Measurements from ENCODE around the gene CAMK2D.
A peak's percentile ranks its signal among the peaks of the same experiment; 100 is the strongest.

The CAMK2D gene

DNA sequence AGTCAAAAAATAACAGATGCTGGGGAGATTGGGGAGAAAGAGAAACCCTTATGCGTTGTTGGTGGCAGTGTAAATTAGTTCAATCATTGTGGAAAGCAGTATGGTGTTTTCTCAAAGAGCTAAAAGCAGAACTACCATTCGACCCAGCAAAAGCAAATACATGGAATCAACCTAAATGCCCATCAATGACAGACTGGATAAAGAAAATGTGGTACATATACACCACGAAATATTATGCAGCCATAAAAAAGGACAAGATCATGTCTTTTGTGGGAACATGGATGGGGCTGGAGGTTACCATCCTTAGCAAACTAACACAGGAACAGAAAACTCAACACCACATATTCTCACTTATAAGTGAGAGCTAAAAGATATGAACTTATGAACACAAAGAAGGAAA lies 188.9 kb downstream of the CAMK2D start:
- Histone ChIP-seq H3K4me1 (ENCODE audit: control insufficient read depth, insufficient read depth, low read length) (peaks cover 9% of the 10 kb centered on the region; the same call in 1 of the 2 replicates), H3K27me3 (ENCODE audit: control insufficient read depth, insufficient read depth, low read length) (no peaks in the 10 kb centered on the region), H3K9ac (ENCODE audit: low read depth, low read length) (no peak overlapping the region), H3K36me3 (ENCODE audit: control insufficient read depth, insufficient read depth, low read length) (no peaks in the 10 kb centered on the region), H3K27ac (ENCODE audit: low read depth, low read length) (no peak overlapping the region), H3K9me3 (ENCODE audit: control insufficient read depth, insufficient read depth, low read length) (no peaks in the 10 kb centered on the region), H3K4me3 (ENCODE audit: low read depth, low read length) (no peak overlapping the region)

DNA sequence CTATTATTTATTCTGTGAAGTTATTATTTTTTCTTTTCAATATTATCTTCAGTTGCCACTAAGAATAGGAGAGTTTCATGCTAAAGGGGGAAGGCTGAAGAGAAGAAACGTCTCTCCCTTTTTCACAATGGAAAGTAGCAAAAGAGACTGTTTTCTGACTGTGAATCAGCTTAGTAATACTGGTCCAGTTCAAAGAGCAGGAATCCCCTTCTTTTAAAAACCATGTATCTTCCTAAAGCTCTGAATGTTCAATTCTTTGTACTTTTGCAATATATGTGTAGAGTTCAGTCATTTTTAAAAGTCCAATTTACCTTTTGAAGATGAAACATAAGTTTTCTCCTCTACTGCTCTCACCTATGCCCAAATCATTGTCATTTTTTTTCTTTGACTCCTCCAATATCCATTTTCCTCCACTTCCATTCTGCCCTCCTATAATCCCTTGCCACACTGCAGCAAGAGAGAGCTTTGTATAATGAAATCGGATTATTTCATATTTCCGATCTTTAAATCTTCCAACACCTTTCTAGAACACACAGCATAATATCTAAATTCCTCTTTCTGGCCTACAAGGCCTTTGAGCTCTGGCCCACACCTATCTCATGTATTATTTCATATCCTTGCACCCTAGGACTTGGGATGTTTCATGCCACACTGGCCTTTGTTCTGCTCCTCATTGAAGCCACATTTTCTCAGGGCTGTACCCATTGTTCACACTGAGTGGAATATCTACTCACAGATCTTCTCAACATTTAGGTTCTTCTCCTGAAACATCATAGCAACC lies 195.3 kb downstream of the CAMK2D start:
- no peaks in the 10 kb centered on the region for H3K27me3 ChIP-seq (ENCODE audit: control insufficient read depth, insufficient read depth, low read length)
- H3K9ac ChIP-seq (ENCODE audit: low read depth, low read length): no peak overlapping the region
- H3K36me3 ChIP-seq (ENCODE audit: control insufficient read depth, insufficient read depth, low read length): no peaks in the 10 kb centered on the region
- H3K4me3 ChIP-seq (ENCODE audit: low read depth, low read length): no peak overlapping the region
- H3K9me3 ChIP-seq (ENCODE audit: control insufficient read depth, insufficient read depth, low read length): no peaks in the 10 kb centered on the region
- no peaks in the 10 kb centered on the region for H3K4me1 ChIP-seq (ENCODE audit: control insufficient read depth, insufficient read depth, low read length)
- no peak overlapping the region for H3K27ac ChIP-seq (ENCODE audit: low read depth, low read length)

DNA sequence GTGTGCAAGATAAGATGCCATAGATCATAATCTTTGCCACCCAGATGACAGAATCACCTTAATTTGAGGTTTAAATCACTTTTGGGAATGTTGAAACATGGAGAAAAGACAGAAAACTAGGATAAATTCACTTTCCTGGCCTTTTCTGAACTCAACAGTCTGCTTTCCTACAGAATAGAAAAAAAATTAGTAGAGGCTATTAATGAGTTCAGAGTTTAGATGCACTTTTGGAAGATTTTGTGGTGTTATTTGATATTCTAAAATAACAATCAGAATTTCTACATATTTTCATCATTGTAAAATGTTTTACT lies 195.9 kb downstream of the CAMK2D start:
- no peaks in the 10 kb centered on the region for H3K9me3 ChIP-seq (ENCODE audit: control insufficient read depth, insufficient read depth, low read length)
- no peaks in the 10 kb centered on the region for H3K27me3 ChIP-seq (ENCODE audit: control insufficient read depth, insufficient read depth, low read length)
- no peaks in the 10 kb centered on the region for H3K36me3 ChIP-seq (ENCODE audit: control insufficient read depth, insufficient read depth, low read length)
- peaks cover under 1% of the 10 kb centered on the region; the same call in 1 of the 2 replicates for H3K4me1 ChIP-seq (ENCODE audit: control insufficient read depth, insufficient read depth, low read length)
- no peak overlapping the region for H3K9ac ChIP-seq (ENCODE audit: low read depth, low read length)
- H3K27ac ChIP-seq (ENCODE audit: low read depth, low read length): no peak overlapping the region
- no peak overlapping the region for H3K4me3 ChIP-seq (ENCODE audit: low read depth, low read length)

DNA sequence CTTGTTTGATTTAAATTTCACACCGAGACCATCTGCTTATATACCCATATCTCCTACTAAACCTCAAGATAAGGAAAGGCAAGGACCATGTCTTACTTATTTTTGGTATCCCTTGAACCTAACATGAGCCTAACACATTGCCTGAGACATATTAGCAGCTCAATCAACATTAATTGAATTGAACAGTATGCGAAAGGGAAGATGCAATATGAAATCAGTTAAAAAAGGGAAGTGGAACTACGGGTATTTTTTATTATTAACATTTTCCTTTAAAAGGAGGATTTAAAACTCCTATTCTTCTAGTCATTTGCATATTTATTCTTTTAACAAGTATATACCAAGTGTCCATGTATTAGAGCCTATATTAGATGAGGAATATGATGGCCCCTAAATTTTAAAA lies 197.0 kb downstream of the CAMK2D start:
- no peaks in the 10 kb centered on the region for H3K27me3 ChIP-seq (ENCODE audit: control insufficient read depth, insufficient read depth, low read length)
- no peaks in the 10 kb centered on the region for H3K36me3 ChIP-seq (ENCODE audit: control insufficient read depth, insufficient read depth, low read length)
- H3K9me3 ChIP-seq (ENCODE audit: control insufficient read depth, insufficient read depth, low read length): no peaks in the 10 kb centered on the region
- H3K27ac ChIP-seq (ENCODE audit: low read depth, low read length): no peak overlapping the region
- no peak overlapping the region for H3K4me3 ChIP-seq (ENCODE audit: low read depth, low read length)
- H3K9ac ChIP-seq (ENCODE audit: low read depth, low read length): no peak overlapping the region
- H3K4me1 ChIP-seq (ENCODE audit: control insufficient read depth, insufficient read depth, low read length): peaks cover 10% of the 10 kb centered on the region; the same call in 1 of the 2 replicates

DNA sequence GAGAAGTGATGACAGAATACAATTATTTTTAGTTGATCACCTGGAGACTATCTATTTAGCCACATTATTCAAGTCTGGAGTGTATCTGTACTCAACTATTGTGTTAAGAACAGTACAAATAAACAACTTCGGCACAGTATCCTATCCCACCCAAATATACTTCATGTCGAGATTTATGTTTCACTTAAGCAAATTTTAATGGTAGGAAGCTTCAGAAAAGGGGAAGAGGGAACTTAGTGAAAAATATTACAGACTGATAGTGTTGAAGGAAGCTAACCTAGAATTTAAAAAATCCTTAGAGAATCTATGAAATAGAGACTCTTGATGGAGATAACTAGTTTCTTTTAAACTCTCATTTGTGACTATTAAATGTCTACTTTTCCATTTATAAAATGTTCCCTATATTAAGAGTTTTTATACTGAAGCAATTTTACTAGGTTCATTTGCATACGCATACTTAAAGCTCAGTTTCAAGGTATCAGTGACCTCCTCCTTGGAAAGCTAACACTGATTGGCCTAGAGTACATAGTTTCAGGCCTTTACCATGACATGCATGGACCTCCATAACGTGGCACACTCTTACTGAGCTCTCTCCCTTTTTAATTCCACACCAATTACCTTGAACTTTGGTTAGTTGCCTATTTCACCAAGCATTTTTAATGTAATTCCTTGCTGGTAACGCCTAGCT lies 197.7 kb downstream of the CAMK2D start:
- Histone ChIP-seq H3K9me3 (ENCODE audit: control insufficient read depth, insufficient read depth, low read length) (no peaks in the 10 kb centered on the region), H3K9ac (ENCODE audit: low read depth, low read length) (no peak overlapping the region), H3K4me3 (ENCODE audit: low read depth, low read length) (no peak overlapping the region), H3K36me3 (ENCODE audit: control insufficient read depth, insufficient read depth, low read length) (no peaks in the 10 kb centered on the region), H3K4me1 (ENCODE audit: control insufficient read depth, insufficient read depth, low read length) (peaks cover 13% of the 10 kb centered on the region; the same call in 1 of the 2 replicates), H3K27ac (ENCODE audit: low read depth, low read length) (no peak overlapping the region), H3K27me3 (ENCODE audit: control insufficient read depth, insufficient read depth, low read length) (no peaks in the 10 kb centered on the region)

DNA sequence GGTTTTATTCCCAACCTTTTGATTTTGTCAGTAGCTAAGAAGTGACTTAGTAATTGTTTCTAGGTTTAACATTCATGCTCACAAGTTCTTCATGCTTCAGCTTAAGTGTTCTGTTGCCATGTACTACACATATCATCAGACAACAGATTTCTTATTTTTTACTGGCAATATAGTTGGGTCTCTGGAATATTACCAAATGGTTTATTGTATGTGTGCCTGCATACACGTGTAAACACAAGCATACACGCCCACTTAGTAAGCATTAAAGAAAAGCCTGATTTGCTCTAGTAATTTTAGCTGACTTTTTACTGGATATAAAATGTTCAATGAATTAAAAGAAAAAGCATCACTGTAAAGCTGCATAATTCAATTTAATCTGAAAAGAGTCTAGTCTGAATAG lies 199.8 kb downstream of the CAMK2D start:
- Histone ChIP-seq H3K9me3 (ENCODE audit: control insufficient read depth, insufficient read depth, low read length) (no peaks in the 10 kb centered on the region), H3K4me3 (ENCODE audit: low read depth, low read length) (no peak overlapping the region), H3K4me1 (ENCODE audit: control insufficient read depth, insufficient read depth, low read length) (peaks cover 13% of the 10 kb centered on the region; the same call in 1 of the 2 replicates), H3K27ac (ENCODE audit: low read depth, low read length) (no peak overlapping the region), H3K9ac (ENCODE audit: low read depth, low read length) (no peak overlapping the region), H3K36me3 (ENCODE audit: control insufficient read depth, insufficient read depth, low read length) (no peaks in the 10 kb centered on the region), H3K27me3 (ENCODE audit: control insufficient read depth, insufficient read depth, low read length) (no peaks in the 10 kb centered on the region)

DNA sequence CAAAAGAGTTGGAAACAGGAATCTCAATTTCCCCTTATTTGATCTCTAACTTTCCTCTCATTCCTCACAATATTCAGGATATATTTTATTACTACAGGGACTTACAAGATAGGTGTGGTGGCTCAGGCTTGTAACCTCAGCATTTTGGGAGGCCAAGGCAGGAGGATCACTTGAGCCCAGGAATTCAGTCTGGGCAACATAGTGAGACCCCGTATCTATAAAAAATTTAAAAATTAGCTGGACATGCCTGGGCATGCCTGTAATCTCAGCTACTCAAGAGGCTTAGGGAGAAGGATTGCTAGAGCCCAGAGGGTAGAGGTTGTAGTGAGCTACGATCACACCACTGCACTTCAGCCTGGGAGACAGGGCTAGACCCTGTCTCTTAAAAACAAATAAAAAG lies 200.4 kb downstream of the CAMK2D start:
- H3K27ac ChIP-seq (ENCODE audit: low read depth, low read length): no peak overlapping the region
- no peaks in the 10 kb centered on the region for H3K27me3 ChIP-seq (ENCODE audit: control insufficient read depth, insufficient read depth, low read length)
- no peak overlapping the region for H3K4me3 ChIP-seq (ENCODE audit: low read depth, low read length)
- H3K36me3 ChIP-seq (ENCODE audit: control insufficient read depth, insufficient read depth, low read length): no peaks in the 10 kb centered on the region
- peaks cover 13% of the 10 kb centered on the region; the same call in 1 of the 2 replicates for H3K4me1 ChIP-seq (ENCODE audit: control insufficient read depth, insufficient read depth, low read length)
- no peak overlapping the region for H3K9ac ChIP-seq (ENCODE audit: low read depth, low read length)
- H3K9me3 ChIP-seq (ENCODE audit: control insufficient read depth, insufficient read depth, low read length): no peaks in the 10 kb centered on the region

DNA sequence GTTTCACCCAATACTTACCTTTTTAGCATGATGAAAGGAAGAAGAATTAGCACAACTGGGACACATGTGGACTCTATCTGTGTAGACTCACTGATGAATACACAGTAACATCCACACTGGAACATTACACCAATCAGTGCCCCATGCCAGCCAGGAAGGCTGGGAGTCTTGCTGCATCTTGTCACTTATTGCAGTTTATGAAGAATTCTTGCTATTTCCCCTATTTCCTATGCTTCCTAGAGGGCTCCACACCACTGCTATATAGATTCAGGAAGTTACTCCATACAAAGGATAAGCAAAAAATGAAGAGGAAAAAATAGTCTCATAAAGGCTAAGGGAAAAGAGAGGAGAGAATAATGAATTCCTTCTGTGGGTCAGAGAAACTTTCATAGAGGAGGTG lies 201.0 kb downstream of the CAMK2D start:
- no peak overlapping the region for H3K9ac ChIP-seq (ENCODE audit: low read depth, low read length)
- H3K4me3 ChIP-seq (ENCODE audit: low read depth, low read length): no peak overlapping the region
- H3K27ac ChIP-seq (ENCODE audit: low read depth, low read length): no peak overlapping the region
- no peaks in the 10 kb centered on the region for H3K9me3 ChIP-seq (ENCODE audit: control insufficient read depth, insufficient read depth, low read length)
- H3K4me1 ChIP-seq (ENCODE audit: control insufficient read depth, insufficient read depth, low read length): peaks cover 13% of the 10 kb centered on the region; the same call in 1 of the 2 replicates
- H3K36me3 ChIP-seq (ENCODE audit: control insufficient read depth, insufficient read depth, low read length): no peaks in the 10 kb centered on the region
- H3K27me3 ChIP-seq (ENCODE audit: control insufficient read depth, insufficient read depth, low read length): no peaks in the 10 kb centered on the region

DNA sequence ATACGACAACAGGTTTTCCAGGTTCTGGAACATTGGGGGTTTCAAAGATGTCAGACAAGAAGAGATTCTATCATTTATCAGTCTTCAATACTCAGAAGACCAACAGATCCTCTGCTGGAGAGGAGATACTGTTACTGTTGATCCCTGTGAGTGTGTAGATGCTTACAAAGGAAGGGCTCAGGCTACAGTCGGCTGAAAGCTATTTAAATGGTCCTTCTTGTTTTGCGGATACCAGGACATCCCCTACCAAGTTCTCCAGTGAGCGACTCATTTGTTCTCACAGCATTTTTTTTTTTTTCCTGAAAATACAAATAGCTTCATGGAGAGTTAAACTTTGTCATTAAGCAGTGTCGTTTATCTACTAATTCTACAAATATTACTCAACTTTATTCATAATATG lies 201.6 kb downstream of the CAMK2D start:
- no peak overlapping the region for H3K9ac ChIP-seq (ENCODE audit: low read depth, low read length)
- no peak overlapping the region for H3K4me3 ChIP-seq (ENCODE audit: low read depth, low read length)
- H3K36me3 ChIP-seq (ENCODE audit: control insufficient read depth, insufficient read depth, low read length): no peaks in the 10 kb centered on the region
- peaks cover 13% of the 10 kb centered on the region; the same call in 1 of the 2 replicates for H3K4me1 ChIP-seq (ENCODE audit: control insufficient read depth, insufficient read depth, low read length)
- no peaks in the 10 kb centered on the region for H3K27me3 ChIP-seq (ENCODE audit: control insufficient read depth, insufficient read depth, low read length)
- H3K27ac ChIP-seq (ENCODE audit: low read depth, low read length): peak overlapping the region; percentile 42
- no peaks in the 10 kb centered on the region for H3K9me3 ChIP-seq (ENCODE audit: control insufficient read depth, insufficient read depth, low read length)

DNA sequence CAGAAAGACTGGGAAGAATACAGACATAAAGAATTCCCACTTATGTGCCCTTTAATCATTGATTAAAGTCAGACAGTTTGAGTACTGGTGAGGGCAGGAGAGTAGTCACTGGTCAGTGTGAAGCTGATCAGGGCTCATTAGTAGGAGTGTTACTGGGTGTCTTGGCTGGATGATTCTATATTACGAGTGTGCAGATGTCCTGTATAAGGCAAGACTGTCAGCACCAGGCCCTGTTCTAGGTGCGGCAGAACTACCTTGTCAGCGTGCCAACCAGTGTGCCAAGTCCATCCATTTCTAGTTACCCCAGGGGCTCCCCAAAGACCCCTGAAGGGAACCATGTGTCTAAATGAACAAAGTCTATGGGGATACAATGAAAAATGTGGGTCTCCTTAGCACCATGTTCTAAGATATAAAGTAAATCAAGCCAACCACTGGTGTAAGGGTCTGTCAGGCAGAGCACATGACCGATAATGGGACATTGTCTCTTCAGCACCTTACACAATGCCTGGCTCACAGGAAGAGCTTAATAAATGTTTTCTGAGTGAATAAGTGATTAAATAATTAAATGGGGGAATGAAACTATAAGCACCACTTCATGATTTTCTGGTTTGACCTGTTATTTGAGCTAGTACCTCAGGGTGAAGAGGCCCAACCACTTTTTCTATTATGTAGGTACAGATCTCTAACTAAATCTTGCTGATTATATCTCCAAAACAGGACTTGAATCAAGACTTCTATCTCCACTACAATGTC lies 205.0 kb downstream of the CAMK2D start:
- H3K27me3 ChIP-seq (ENCODE audit: control insufficient read depth, insufficient read depth, low read length): no peaks in the 10 kb centered on the region
- H3K27ac ChIP-seq (ENCODE audit: low read depth, low read length): no peak overlapping the region
- no peaks in the 10 kb centered on the region for H3K9me3 ChIP-seq (ENCODE audit: control insufficient read depth, insufficient read depth, low read length)
- no peak overlapping the region for H3K4me3 ChIP-seq (ENCODE audit: low read depth, low read length)
- H3K4me1 ChIP-seq (ENCODE audit: control insufficient read depth, insufficient read depth, low read length): peaks cover 13% of the 10 kb centered on the region; the same call in 1 of the 2 replicates
- H3K9ac ChIP-seq (ENCODE audit: low read depth, low read length): no peak overlapping the region
- no peaks in the 10 kb centered on the region for H3K36me3 ChIP-seq (ENCODE audit: control insufficient read depth, insufficient read depth, low read length)

DNA sequence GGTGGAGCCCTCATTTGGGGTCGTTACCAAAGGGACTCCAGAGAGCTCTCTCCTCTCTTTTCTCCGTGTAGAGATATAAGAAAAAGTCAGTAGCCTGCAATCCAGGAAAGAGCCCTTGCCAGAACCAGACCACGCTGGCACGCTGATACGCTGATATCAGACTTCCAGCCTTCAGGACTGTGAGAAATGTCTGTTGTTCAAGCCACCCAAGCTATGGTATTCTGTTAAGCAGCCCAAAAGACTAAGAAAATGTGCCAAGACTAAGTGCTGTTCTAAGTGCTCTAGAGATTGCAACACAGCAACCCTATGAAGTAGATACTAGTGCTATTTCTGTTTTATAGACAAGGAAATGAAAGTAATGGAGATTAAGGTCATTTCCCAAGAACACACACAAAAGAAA lies 205.7 kb downstream of the CAMK2D start:
- no peak overlapping the region for H3K27ac ChIP-seq (ENCODE audit: low read depth, low read length)
- H3K4me1 ChIP-seq (ENCODE audit: control insufficient read depth, insufficient read depth, low read length): peaks cover 13% of the 10 kb centered on the region; the same call in 1 of the 2 replicates
- H3K4me3 ChIP-seq (ENCODE audit: low read depth, low read length): no peak overlapping the region
- no peak overlapping the region for H3K9ac ChIP-seq (ENCODE audit: low read depth, low read length)
- no peaks in the 10 kb centered on the region for H3K9me3 ChIP-seq (ENCODE audit: control insufficient read depth, insufficient read depth, low read length)
- H3K36me3 ChIP-seq (ENCODE audit: control insufficient read depth, insufficient read depth, low read length): no peaks in the 10 kb centered on the region
- no peaks in the 10 kb centered on the region for H3K27me3 ChIP-seq (ENCODE audit: control insufficient read depth, insufficient read depth, low read length)
